ENCODE data around the gene MUCL3. TPM values are rescaled to one million over a fixed set of nuclear protein-coding genes. Genes with fewer than 3 reads are reported as not detected.

The MUCL3 gene
- total and polyA plus RNA-seq, 10 of the 15 experiments (the other 5 are each of a cell fraction or from before 2014, with no cell fraction given): 0.03 to 1.4 (median 0.61) TPM

DNA sequence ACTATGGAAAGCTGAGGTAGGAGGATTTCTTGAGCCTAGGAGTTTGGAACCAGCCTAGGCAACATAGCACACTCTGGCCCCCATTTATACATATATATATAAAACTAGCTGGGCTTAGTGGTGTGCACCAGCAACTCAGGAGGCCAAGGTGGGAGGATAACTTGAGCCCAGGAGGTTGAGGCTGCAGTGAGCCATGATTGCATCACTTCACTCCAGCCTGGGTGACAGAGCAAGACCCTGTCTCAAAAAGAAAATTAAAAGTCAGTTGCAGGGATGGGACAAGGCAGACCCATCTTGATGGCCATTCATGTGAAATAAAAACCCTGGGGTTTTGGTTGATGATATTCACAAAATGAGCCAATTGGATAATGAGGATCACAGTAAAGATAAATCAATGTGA lies 39.3 kb upstream of the MUCL3 start:
- Histone ChIP-seq H3K27ac (ENCODE audit: control insufficient read depth, insufficient read depth) (no peak overlapping the region; the same call in 1 of the 2 replicates), H3K4me2 (ENCODE audit: control insufficient read depth, insufficient read depth) (no peak overlapping the region), H4K20me1 (ENCODE audit: control insufficient read depth, insufficient read depth) (no peaks in the 10 kb centered on the region), H3K27me3 (replicated peaks in 1 of 2; ENCODE audit: control insufficient read depth in 2 of 2, insufficient read depth in 2 of 2, low read length in 1 of 2) (no peaks in the 10 kb centered on the region), H3K4me1 (ENCODE audit: control insufficient read depth, insufficient read depth, low read length) (peaks cover 32% of the 10 kb centered on the region), H3K36me3 (ENCODE audit: control insufficient read depth in 2 of 2, insufficient read depth in 2 of 2, low read length in 1 of 2) (peaks cover 4 to 10% of the 10 kb centered on the region in 2 experiments; a peak in 2 of 4 replicates), H3K9me3 (replicated peaks; ENCODE audit: control insufficient read depth, insufficient read depth, low read length) (no peaks in the 10 kb centered on the region), H3K4me3 (no peak overlapping the region), H2AFZ (ENCODE audit: control insufficient read depth, low read depth, low read length) (no peak overlapping the region), H3K9ac (ENCODE audit: control insufficient read depth, insufficient read depth, low read length) (no peak overlapping the region), H3K79me2 (ENCODE audit: control insufficient read depth, insufficient read depth, low read length) (no peaks in the 10 kb centered on the region)
- FAIRE-seq (no peak), ATAC-seq (no peak; the same call in 2 of the 3 replicates), DNase-seq (ENCODE audit: low read depth, low spot score) (no peak)
- in situ Hi-C loops (cut with MboI) (no loop called here), intact Hi-C loops (cut with micrococcal nuclease; ENCODE audit: unreplicated experiment) (loop anchor here (2.0 kb wide), 1 partner anchor 19 kb away; no protein-coding TSS in a partner anchor)
- ChIA-PET SMC1A (ENCODE audit: uncharacterized antibody, unreplicated experiment) (interaction anchor here (1.3 to 2.3 kb wide), 6 partner anchors 12 to 73 kb away, joined by 4 to 9 read pairs (median 6); partner anchors contain the start of genes DDR1 and VARS2), CTCF (interaction anchor here (0.7 to 2.0 kb wide), 6 partner anchors 12 to 832 kb away, joined by 3 to 14 read pairs (median 4); partner anchors contain the start of gene VARS2), RAD21 (ENCODE audit: unreplicated experiment) (interaction anchor here (0.6 to 3.8 kb wide), 9 partner anchors 11 to 416 kb away, joined by 3 to 31 read pairs (median 6); partner anchors contain the start of genes DDR1 and VARS2), POLR2A (interaction anchor here (0.6 to 6.0 kb wide), 3 partner anchors 13 to 445 kb away, joined by 3 to 37 read pairs (median 8); partner anchors contain the start of genes DDR1 and VARS2)
- no TSS peak for BruUV-seq (replicated peaks)
- TF ChIP-seq NRF1 (conservative IDR thresholded peaks at IDR 0.05; ENCODE audit: low read depth, low read length) (no peak), ZZZ3 (IDR thresholded peaks at IDR 0.05; ENCODE audit: control insufficient read depth, insufficient read length, low read depth) (no peak), MXI1 (IDR thresholded peaks at IDR 0.05; ENCODE audit: low read depth, low read length) (no peak), ASH2L (IDR thresholded peaks at IDR 0.05; ENCODE audit: borderline replicate concordance, low read depth) (no peak), CREB1 (IDR thresholded peaks at IDR 0.05; ENCODE audit: low read depth) (no peak), MTA2 (IDR thresholded peaks at IDR 0.05; ENCODE audit: low read depth) (no peak), USF1 (IDR thresholded peaks at IDR 0.05; ENCODE audit: borderline replicate concordance, extremely low read length, insufficient read depth, low read depth, low read length) (no peak), POLR2A (IDR thresholded peaks at IDR 0.05; ENCODE audit: low read depth, low read length) (no peak), KAT2A (conservative IDR thresholded peaks at IDR 0.05; ENCODE audit: control insufficient read depth, low read depth, low read length) (no peak)
- TF ChIP-seq, protein P1, sequence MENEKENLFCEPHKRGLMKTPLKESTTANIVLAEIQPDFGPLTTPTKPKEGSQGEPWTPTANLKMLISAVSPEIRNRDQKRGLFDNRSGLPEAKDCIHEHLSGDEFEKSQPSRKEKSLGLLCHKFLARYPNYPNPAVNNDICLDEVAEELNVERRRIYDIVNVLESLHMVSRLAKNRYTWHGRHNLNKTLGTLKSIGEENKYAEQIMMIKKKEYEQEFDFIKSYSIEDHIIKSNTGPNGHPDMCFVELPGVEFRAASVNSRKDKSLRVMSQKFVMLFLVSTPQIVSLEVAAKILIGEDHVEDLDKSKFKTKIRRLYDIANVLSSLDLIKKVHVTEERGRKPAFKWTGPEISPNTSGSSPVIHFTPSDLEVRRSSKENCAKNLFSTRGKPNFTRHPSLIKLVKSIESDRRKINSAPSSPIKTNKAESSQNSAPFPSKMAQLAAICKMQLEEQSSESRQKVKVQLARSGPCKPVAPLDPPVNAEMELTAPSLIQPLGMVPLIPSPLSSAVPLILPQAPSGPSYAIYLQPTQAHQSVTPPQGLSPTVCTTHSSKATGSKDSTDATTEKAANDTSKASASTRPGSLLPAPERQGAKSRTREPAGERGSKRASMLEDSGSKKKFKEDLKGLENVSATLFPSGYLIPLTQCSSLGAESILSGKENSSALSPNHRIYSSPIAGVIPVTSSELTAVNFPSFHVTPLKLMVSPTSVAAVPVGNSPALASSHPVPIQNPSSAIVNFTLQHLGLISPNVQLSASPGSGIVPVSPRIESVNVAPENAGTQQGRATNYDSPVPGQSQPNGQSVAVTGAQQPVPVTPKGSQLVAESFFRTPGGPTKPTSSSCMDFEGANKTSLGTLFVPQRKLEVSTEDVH (IDR thresholded peaks at IDR 0.05; ENCODE audit: low read depth, partially characterized antibody): no peak
- TF ChIP-seq, protein P2, sequence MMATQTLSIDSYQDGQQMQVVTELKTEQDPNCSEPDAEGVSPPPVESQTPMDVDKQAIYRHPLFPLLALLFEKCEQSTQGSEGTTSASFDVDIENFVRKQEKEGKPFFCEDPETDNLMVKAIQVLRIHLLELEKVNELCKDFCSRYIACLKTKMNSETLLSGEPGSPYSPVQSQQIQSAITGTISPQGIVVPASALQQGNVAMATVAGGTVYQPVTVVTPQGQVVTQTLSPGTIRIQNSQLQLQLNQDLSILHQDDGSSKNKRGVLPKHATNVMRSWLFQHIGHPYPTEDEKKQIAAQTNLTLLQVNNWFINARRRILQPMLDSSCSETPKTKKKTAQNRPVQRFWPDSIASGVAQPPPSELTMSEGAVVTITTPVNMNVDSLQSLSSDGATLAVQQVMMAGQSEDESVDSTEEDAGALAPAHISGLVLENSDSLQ (IDR thresholded peaks at IDR 0.05): no peak
- TF ChIP-seq, protein P3, sequence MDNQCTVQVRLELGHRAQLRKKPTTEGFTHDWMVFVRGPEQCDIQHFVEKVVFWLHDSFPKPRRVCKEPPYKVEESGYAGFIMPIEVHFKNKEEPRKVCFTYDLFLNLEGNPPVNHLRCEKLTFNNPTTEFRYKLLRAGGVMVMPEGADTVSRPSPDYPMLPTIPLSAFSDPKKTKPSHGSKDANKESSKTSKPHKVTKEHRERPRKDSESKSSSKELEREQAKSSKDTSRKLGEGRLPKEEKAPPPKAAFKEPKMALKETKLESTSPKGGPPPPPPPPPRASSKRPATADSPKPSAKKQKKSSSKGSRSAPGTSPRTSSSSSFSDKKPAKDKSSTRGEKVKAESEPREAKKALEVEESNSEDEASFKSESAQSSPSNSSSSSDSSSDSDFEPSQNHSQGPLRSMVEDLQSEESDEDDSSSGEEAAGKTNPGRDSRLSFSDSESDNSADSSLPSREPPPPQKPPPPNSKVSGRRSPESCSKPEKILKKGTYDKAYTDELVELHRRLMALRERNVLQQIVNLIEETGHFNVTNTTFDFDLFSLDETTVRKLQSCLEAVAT (IDR thresholded peaks at IDR 0.05): no peak
- TF ChIP-seq, protein P4, sequence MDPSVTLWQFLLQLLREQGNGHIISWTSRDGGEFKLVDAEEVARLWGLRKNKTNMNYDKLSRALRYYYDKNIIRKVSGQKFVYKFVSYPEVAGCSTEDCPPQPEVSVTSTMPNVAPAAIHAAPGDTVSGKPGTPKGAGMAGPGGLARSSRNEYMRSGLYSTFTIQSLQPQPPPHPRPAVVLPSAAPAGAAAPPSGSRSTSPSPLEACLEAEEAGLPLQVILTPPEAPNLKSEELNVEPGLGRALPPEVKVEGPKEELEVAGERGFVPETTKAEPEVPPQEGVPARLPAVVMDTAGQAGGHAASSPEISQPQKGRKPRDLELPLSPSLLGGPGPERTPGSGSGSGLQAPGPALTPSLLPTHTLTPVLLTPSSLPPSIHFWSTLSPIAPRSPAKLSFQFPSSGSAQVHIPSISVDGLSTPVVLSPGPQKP (IDR thresholded peaks at IDR 0.05; ENCODE audit: low read depth, low read length): no peak
- TF ChIP-seq, protein P5, sequence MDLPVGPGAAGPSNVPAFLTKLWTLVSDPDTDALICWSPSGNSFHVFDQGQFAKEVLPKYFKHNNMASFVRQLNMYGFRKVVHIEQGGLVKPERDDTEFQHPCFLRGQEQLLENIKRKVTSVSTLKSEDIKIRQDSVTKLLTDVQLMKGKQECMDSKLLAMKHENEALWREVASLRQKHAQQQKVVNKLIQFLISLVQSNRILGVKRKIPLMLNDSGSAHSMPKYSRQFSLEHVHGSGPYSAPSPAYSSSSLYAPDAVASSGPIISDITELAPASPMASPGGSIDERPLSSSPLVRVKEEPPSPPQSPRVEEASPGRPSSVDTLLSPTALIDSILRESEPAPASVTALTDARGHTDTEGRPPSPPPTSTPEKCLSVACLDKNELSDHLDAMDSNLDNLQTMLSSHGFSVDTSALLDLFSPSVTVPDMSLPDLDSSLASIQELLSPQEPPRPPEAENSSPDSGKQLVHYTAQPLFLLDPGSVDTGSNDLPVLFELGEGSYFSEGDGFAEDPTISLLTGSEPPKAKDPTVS (IDR thresholded peaks at IDR 0.05; ENCODE audit: low read depth, low read length): no peak
